Measurements from ENCODE around the gene THAP7. TPM values are rescaled to one million over a fixed set of nuclear protein-coding genes. Genes with fewer than 3 reads are reported as not detected.
A peak's percentile ranks its signal among the peaks of the same experiment; 100 is the strongest.

Gene THAP7
- total and polyA plus RNA-seq, 2 donors (not counting 3 experiments of a cell fraction or from before 2014, with no cell fraction given): 13.5 to 24.4 TPM

GRCh38 chr22:21000207-21000986, 1.5 kb downstream of the THAP7 start:
- peak overlapping the region; percentile 42 to 86 (median 77) for H3K4me3 ChIP-seq (replicated peaks in 1 of 3; ENCODE audit: insufficient read depth in 1 of 3, low read depth in 1 of 3, low read length in 3 of 3)
- no peaks in the 10 kb centered on the region for H3K9me1 ChIP-seq (replicated peaks; ENCODE audit: control insufficient read depth, extremely low read depth, insufficient read depth, low read length)
- dilution Hi-C loops (cut with MboI; ENCODE audit: extremely low pct_ligation_motif_present, low sequenced_read_pairs) (no loop called here), intact Hi-C loops (cut with micrococcal nuclease) (loop anchor here (2.0 to 5.0 kb wide), 2 partner anchors 84 to 113 kb away; partner anchors contain the start of gene CRKL)
- H3K4me2 ChIP-seq (ENCODE audit: insufficient read depth, low read length): peak overlapping the region; percentile 81
- H3K4me1 ChIP-seq (ENCODE audit: control insufficient read depth, extremely low read depth, insufficient read depth, low read length): peaks cover 22% of the 10 kb centered on the region
- BruUV-seq (replicated peaks): no TSS peak
- DNase-seq (ENCODE audit: low read depth, low spot score): no peak
- H3K9me3 ChIP-seq (replicated peaks; ENCODE audit: control insufficient read depth, insufficient read depth, low read length): no peaks in the 10 kb centered on the region
- no peak overlapping the region for H2AFZ ChIP-seq (ENCODE audit: low read depth, low read length)
- POLR2A ChIA-PET: interaction anchor here (0.6 to 0.8 kb wide), 2 partner anchors 18 to 114 kb away, joined by 3 to 7 read pairs; partner anchors contain the start of gene LZTR1
- H4K20me1 ChIP-seq (replicated peaks; ENCODE audit: control insufficient read depth, extremely low read depth, insufficient read depth, low read length): no peaks in the 10 kb centered on the region
- TF ChIP-seq GATA2 (IDR thresholded peaks at IDR 0.05; ENCODE audit: insufficient read depth, insufficient read length, low read depth, low read length) (no peak), MYC (IDR thresholded peaks at IDR 0.05; ENCODE audit: low read depth, low read length) (no peak), CTCF (IDR thresholded peaks at IDR 0.05; ENCODE audit: extremely low read depth in 1 of 2, insufficient read depth in 1 of 2, low read depth in 1 of 2, low read length in 2 of 2) (no peak), POLR2A (IDR thresholded peaks at IDR 0.05; ENCODE audit: low read depth, low read length) (no peak), POLR2AphosphoS5 (IDR thresholded peaks at IDR 0.05; ENCODE audit: insufficient read depth, low read depth, low read length) (no peak), FOS (IDR thresholded peaks at IDR 0.05; ENCODE audit: borderline replicate concordance, insufficient read depth, low read length) (no peak), JUN (IDR thresholded peaks at IDR 0.05; ENCODE audit: borderline replicate concordance, insufficient read depth, insufficient read length, low read depth) (no peak), MAX (IDR thresholded peaks at IDR 0.05; ENCODE audit: insufficient read depth, insufficient read length) (no peak), EZH2 (IDR thresholded peaks at IDR 0.05; ENCODE audit: borderline replicate concordance, low read depth, low read length, severe bottlenecking) (no peak)
- H3K9ac ChIP-seq (replicated peaks; ENCODE audit: extremely low read depth, insufficient read depth, low read length): peak overlapping the region; percentile 88
- no peak for FAIRE-seq
- CTCF ChIA-PET: interaction anchor here (1.4 to 2.8 kb wide), 2 partner anchors 18 kb away, joined by 3 to 19 read pairs; partner anchors contain the start of gene LZTR1
- no peaks in the 10 kb centered on the region for H3K27me3 ChIP-seq (ENCODE audit: control insufficient read depth in 2 of 2, insufficient read depth in 2 of 2, low read length in 2 of 2)
- H3K27ac ChIP-seq (ENCODE audit: insufficient read depth, low read depth, low read length): peak overlapping the region; percentile 88
- H3K36me3 ChIP-seq (ENCODE audit: control insufficient read depth in 2 of 2, extremely low read depth in 1 of 2, insufficient read depth in 2 of 2, low read length in 2 of 2): peaks cover 5 to 12% of the 10 kb centered on the region in 2 experiments
- H3K79me2 ChIP-seq (ENCODE audit: control insufficient read depth, insufficient read depth, low read length): peaks cover 20% of the 10 kb centered on the region

Measured in endothelial cell of umbilical vein (primary cell).